Limb (tissue), 2 donors: ENCODE data around the gene MADCAM1.

Experiments used
- DNase-seq, 2 donors: peaks; one replicate each; pipeline ENCODE4 v3.0.0-alpha.2; 2016; ENCODE audit errors: extremely low spot score in 2 of 2

MADCAM1 gene

GRCh38 chr19:547836-548720 is 51.8 kb downstream of the MADCAM1 start:
- peak in 1 of 2 donors; percentile 26 for DNase-seq

- DNase-seq, result peak in 1 of 2 donors; percentile 27
Measured at GRCh38 chr19:548886-549830, 52.9 kb downstream of the MADCAM1 start.

GRCh38 chr19:554817-555216 is 58.5 kb downstream of the MADCAM1 start:
- DNase-seq, result no peak
